ENCODE results near the gene SOD3.

DNA sequence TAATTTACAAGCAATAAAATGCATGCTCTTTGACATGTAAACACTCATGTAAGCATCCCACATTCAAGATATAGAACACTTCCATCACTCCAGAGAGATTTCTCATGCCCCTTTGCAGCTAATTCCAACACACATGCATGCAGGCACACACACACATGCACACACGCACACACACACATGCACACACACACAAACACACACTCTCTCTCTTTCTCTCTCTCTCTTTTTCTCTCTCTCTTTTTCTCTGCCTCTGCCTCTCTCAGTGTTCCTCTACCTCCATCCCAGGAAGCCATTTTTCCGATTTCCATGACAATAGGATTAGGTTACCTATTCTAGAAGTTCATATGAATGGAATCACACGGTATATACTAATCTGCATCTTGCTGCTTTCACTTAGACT is 11.9 kb upstream of the SOD3 start:
- TF ChIP-seq ATF3 (IDR thresholded peaks at IDR 0.05) (no peak), YY1 (IDR thresholded peaks at IDR 0.05) (no peak), REST (IDR thresholded peaks at IDR 0.05) (no peak), GABPA (IDR thresholded peaks at IDR 0.05 in 1 of 2, conservative IDR thresholded peaks at IDR 0.05 in 1 of 2) (no peak), RAD21 (IDR thresholded peaks at IDR 0.05) (no peak)
- TF ChIP-seq, protein P1, sequence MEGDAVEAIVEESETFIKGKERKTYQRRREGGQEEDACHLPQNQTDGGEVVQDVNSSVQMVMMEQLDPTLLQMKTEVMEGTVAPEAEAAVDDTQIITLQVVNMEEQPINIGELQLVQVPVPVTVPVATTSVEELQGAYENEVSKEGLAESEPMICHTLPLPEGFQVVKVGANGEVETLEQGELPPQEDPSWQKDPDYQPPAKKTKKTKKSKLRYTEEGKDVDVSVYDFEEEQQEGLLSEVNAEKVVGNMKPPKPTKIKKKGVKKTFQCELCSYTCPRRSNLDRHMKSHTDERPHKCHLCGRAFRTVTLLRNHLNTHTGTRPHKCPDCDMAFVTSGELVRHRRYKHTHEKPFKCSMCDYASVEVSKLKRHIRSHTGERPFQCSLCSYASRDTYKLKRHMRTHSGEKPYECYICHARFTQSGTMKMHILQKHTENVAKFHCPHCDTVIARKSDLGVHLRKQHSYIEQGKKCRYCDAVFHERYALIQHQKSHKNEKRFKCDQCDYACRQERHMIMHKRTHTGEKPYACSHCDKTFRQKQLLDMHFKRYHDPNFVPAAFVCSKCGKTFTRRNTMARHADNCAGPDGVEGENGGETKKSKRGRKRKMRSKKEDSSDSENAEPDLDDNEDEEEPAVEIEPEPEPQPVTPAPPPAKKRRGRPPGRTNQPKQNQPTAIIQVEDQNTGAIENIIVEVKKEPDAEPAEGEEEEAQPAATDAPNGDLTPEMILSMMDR (IDR thresholded peaks at IDR 0.05; ENCODE audit: low read depth, low read length, missing input control), result no peak
